GM12864 (cell line): ENCODE data around the gene KRTAP12-2.
A peak's percentile ranks its signal among the peaks of the same experiment; 100 is the strongest.

Source experiments
- DNase-seq: peaks from one replicate; pipeline ENCODE4 v3.0.0-alpha.2; 2011; ENCODE audit warnings: low read depth
- H3K4me3 ChIP-seq: 2 replicates; pipeline ENCODE4 v1.5.1; 2011; ENCODE audit warnings: mild to moderate bottlenecking, low read depth, low read length, control low read depth
- CTCF ChIP-seq: IDR thresholded peaks from 2 replicates; pipeline ENCODE4 v1.5.1; 2011; ENCODE audit warnings: low read depth, mild to moderate bottlenecking, moderate library complexity, low read length, control low read depth, inconsistent platforms; ENCODE audit errors: missing control alignments

The KRTAP12-2 gene

GRCh38 chr21:44626262-44626661 lies 40.5 kb downstream of the KRTAP12-2 start:
- TF ChIP-seq CTCF, result no peak
- no peak for DNase-seq

GRCh38 chr21:44625756-44626155 lies 41.0 kb downstream of the KRTAP12-2 start:
- no peak overlapping the region for H3K4me3 ChIP-seq
- TF ChIP-seq CTCF, result no peak

More at GRCh38 chr21:44626262-44626661, 40.5 kb downstream of the KRTAP12-2 start:
- H3K4me3 ChIP-seq, result no peak overlapping the region

GRCh38 chr21:44623575-44623974 lies 43.2 kb downstream of the KRTAP12-2 start:
- no peak for DNase-seq
- TF ChIP-seq CTCF, result no peak
- H3K4me3 ChIP-seq, result no peak overlapping the region

More at GRCh38 chr21:44625756-44626155, 41.0 kb downstream of the KRTAP12-2 start:
- no peak for DNase-seq

- no peak overlapping the region for H3K4me3 ChIP-seq
- no peak for TF ChIP-seq CTCF
- DNase-seq, result no peak
Measured at GRCh38 chr21:44619886-44620285, 46.8 kb downstream of the KRTAP12-2 start.

- no peak for TF ChIP-seq CTCF
- DNase-seq, result no peak
Measured at GRCh38 chr21:44618909-44619308, 47.8 kb downstream of the KRTAP12-2 start.

GRCh38 chr21:44618504-44618903 lies 48.2 kb downstream of the KRTAP12-2 start:
- no peak for DNase-seq
- no peak overlapping the region for H3K4me3 ChIP-seq
- TF ChIP-seq CTCF, result peak; percentile 37

More at GRCh38 chr21:44618909-44619308, 47.8 kb downstream of the KRTAP12-2 start:
- H3K4me3 ChIP-seq, result no peak overlapping the region

GRCh38 chr21:44617071-44617501 lies 49.6 kb downstream of the KRTAP12-2 start:
- TF ChIP-seq CTCF, result no peak
- DNase-seq, result no peak
- no peak overlapping the region for H3K4me3 ChIP-seq
